ENCODE results near the gene PLS3.
"Not testable (repeated sequence)": the region's sequence is repeated elsewhere in the genome, so short reads cannot be mapped to it uniquely, and the experiment has no call there.

PLS3 gene

DNA sequence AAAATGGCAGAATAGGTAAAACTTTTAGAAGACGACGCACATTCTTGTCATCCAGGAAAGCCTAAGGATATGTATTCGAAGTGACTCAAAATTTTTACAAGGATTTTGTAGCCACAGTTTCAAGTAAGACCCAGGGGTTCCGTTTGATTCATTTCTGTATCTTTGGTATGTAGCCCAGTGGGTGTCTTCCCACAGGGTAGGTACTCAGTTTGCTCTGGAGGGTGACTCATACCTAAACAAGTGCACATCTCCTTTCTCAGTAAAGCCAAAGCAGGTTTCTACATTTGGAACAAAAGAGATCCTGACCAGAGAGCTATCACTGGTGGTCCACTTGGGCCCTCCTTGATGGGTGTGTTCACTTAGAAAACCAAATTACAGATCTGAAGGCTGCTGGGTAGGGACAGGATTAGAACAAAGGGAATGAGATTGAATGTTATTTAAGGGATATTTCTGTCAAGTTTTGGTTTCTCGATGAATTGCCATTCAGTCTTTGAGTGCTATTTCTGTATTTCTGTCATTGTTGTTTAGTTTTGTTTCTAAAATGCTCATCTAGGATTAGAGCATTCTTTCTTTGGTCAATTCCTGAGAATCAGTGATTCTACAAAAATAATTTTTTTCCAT, 56.1 kb downstream of the PLS3 start:
- TF ChIP-seq CTCF (IDR thresholded peaks at IDR 0.05; ENCODE audit: low read depth, low read length, missing control alignments), result no peak

DNA sequence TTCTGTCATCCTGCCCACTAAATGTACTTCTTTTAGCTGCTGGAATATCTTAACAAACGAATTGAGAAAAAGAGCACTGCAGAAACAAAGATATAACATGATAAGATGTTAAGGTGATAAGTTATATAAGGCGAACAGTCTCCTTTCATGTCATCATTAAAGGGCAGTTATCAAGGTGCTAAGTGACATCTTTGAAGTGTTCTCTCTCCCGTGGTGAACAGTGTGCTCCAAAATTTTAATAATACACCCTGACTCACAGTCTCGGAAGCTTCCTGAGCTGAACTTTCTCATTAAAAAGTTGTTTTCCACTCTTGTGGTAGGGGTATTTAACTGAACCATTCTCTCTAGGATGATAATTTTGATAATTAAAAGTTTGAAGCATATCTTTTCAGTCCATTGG, 61.6 kb downstream of the PLS3 start:
- DNase-seq (ENCODE audit: low read depth), result no peak
- no peak for TF ChIP-seq CTCF (IDR thresholded peaks at IDR 0.05; ENCODE audit: low read depth, low read length, missing control alignments)
- no peak overlapping the region for H3K4me3 ChIP-seq (ENCODE audit: low read depth, low read length)
- in situ Hi-C loops (cut with HindIII; ENCODE audit: low sequenced_read_pairs), result no loop called here

More for the DNA sequence above, 56.1 kb downstream of the PLS3 start:
- in situ Hi-C loops (cut with HindIII; ENCODE audit: low sequenced_read_pairs), result no loop called here
- DNase-seq (ENCODE audit: low read depth), result peak; percentile 81
- no peak overlapping the region for H3K4me3 ChIP-seq (ENCODE audit: low read depth, low read length)

GRCh38 chrX:115624916-115625315, 63.9 kb downstream of the PLS3 start:
- H3K4me3 ChIP-seq (ENCODE audit: low read depth, low read length), result no peak overlapping the region
- in situ Hi-C loops (cut with HindIII; ENCODE audit: low sequenced_read_pairs), result no loop called here
- TF ChIP-seq CTCF (IDR thresholded peaks at IDR 0.05; ENCODE audit: low read depth, low read length, missing control alignments), result no peak
- no peak for DNase-seq (ENCODE audit: low read depth)

DNA sequence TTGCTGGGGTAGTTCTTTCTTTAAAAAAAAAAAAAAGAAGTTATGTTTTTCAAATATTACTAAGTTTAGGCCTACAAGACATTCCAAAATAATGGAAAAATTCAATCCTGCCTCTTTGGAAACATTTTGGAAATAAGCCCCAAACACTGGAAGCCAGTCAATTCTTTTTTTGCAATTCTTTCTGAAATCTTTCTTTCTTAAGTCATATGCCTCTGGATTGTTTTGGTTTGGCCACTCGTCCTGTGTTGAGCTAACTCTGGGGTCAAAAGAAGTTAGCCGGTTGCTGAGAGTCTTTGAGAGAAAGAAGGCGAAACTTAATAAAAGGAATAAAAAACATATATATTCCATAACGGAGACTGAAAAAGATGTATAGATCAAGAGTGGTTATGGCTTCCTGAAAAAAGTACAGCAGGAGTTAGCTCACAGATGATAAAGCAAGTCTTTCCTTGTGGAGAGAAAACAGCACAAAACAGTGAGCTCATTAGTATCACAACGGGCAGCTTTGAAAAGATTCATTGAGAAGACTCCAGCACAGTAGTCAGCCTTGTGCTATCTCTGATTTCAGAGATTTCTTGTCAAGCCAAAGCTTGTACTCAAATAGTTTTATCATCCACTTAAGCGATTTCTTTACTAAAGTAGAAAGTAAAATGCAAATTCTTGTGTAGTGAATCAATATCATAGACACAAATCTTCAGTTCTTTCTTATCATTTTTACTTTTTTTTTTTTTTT, 64.8 kb downstream of the PLS3 start:
- DNase-seq (ENCODE audit: low read depth), result peak; percentile 23
- no peak overlapping the region for H3K4me3 ChIP-seq (ENCODE audit: low read depth, low read length)
- in situ Hi-C loops (cut with HindIII; ENCODE audit: low sequenced_read_pairs), result no loop called here
- TF ChIP-seq CTCF (IDR thresholded peaks at IDR 0.05; ENCODE audit: low read depth, low read length, missing control alignments), result no peak

DNA sequence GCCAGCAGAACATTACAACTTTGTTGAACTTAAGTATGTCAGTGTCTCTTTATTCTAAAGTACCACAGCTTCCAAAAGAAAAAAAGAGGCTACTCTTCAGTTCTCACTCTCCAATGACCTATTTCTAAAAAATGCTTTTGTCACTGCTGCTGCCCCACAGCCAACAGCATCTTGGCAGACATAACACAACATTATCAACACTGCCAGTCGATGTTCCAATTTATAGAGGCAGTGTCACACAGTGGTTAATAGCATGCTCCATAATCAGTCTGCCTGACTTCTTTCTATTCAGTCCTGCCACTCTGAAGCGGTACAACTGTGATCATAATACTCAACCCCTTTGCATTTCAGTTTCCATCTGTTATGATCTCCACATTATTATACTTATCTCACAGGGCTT, 69.2 kb downstream of the PLS3 start:
- no peak for DNase-seq (ENCODE audit: low read depth)
- in situ Hi-C loops (cut with HindIII; ENCODE audit: low sequenced_read_pairs), result no loop called here
- no peak overlapping the region for H3K4me3 ChIP-seq (ENCODE audit: low read depth, low read length)
- TF ChIP-seq CTCF (IDR thresholded peaks at IDR 0.05; ENCODE audit: low read depth, low read length, missing control alignments), result no peak

GRCh38 chrX:115632455-115632854, 71.5 kb downstream of the PLS3 start:
- TF ChIP-seq CTCF (IDR thresholded peaks at IDR 0.05; ENCODE audit: low read depth, low read length, missing control alignments), result no peak
- in situ Hi-C loops (cut with HindIII; ENCODE audit: low sequenced_read_pairs), result no loop called here
- DNase-seq (ENCODE audit: low read depth), result no peak
- H3K4me3 ChIP-seq (ENCODE audit: low read depth, low read length), result no peak overlapping the region

DNA sequence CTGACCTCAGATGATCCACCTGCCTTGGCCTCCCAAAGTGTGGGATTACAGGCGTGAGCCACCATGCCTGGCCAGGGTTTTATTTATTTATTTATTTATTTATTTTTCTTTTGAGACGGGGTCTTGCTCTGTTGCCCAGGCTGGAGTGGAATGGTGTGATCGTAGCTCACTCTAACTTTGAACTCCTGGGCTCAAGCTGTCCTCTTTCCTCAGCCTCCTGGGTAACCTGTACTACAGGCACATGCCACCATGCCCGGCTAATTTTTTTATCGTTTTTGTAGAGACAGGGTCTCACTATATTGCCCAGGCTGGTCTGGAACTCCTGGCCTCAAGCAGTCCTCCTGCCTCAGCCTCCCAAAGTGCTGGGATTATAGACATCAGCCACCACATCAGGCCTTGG, 72.4 kb downstream of the PLS3 start:
- DNase-seq (ENCODE audit: low read depth); H3K4me3 ChIP-seq (ENCODE audit: low read depth, low read length); in situ Hi-C loops (cut with HindIII; ENCODE audit: low sequenced_read_pairs): not testable (repeated sequence)

Data from astrocyte of the cerebellum (primary cell).